HG03565 (cell line): ENCODE measurements around the gene FAM234B.

ENCODE experiments used
- ATAC-seq: cut with Tn5 transposase; IDR thresholded peaks from one replicate; pipeline ENCODE4 v1.9.1; 2021; ENCODE audit warnings: mild to moderate bottlenecking, moderate library complexity; ENCODE audit not compliant: unreplicated experiment

Gene FAM234B, protein sequence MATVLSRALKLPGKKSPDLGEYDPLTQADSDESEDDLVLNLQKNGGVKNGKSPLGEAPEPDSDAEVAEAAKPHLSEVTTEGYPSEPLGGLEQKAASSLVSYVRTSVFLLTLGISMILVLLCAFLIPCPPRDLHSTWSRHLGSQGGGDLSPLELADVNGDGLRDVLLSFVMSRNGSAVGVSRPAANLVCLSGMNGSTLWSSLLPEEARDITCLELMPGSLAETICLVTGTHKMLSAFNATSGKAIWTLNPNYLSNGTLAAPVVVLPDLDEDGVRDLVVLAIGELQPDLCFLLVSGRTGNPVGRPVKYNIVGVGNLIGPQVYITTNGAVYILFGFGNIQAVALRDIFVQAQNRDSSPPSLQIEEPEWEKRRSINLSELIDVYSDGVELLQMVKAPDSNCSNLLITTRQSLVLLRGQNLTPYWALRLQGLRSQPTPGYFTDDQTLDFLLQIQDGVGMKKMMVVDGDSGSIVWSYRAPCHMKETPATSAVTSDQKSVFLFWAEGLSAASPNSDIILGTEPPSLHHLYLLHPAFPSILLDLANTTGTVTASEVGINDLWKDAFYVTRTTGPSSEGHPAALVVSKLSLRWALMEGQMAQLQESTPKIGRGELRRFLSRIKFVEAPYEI

DNA sequence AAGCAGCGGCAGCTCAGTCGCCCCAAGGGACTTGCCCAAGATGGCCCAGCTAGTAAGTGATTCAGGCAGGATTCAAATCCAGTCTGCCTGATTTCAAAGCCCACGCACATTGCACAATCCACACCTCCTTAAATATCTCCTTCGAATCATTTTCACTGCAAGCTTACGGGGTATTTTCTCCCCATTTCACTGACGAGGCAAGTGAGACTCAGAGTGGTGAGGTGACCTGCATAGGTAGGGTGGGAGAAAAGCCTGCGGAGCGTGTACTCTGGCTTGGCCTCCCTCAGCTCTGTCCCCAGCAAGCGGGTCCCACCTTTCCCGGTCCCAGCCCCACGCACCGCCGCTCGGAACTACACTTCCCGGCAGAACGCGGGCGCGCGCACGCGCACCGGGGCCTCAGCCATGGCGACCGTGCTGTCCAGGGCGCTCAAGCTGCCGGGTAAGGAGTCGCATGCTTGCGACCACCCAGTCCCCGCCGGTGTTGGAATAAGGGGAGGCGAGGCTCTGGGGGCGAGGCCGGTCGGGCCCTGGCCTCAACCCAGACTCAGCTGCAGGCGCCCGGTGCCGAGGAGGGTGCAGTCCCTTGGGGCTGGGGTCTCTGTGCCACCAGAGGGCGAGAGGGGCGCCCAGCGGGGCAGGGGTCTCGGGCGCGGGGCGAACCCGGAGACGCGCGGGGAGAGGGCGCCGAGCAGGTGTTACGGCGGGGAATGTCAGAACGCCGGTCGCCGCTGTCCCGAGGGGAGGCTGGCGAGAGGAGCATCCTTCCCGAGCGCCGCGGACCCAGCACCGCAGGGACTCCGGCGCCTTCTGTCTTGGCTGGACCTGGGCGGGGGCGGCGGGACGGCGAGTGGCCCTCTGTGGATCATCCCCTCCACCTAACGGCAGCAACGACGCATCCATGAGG lies at the start of gene FAM234B:
Gene FAM234B (plus strand): TSS at position 380 of the 904 bp plus-strand sequence. CDS start 23 bp downstream, at position 403.
- ATAC-seq = peak; percentile 76

DNA sequence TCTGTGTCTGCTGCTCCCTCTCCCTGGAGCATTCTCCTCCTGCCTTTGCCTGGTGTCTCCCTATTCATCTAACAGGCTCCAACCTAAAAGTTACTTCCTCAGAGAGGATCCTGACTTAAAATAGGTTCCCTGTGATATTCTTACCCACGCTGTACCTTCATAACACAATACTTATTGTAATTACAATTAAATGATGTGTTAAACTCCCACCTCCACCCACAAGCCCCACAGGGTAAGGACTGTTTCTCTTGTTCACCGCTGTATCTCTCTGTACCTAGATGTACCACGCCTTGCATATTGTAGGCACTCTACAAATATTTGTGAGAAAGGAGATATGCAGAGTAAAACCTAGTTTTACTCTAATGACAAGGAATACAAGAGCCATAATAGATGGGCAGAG lies 49.1 kb upstream of the FAM234B start:
- ATAC-seq = no peak

DNA sequence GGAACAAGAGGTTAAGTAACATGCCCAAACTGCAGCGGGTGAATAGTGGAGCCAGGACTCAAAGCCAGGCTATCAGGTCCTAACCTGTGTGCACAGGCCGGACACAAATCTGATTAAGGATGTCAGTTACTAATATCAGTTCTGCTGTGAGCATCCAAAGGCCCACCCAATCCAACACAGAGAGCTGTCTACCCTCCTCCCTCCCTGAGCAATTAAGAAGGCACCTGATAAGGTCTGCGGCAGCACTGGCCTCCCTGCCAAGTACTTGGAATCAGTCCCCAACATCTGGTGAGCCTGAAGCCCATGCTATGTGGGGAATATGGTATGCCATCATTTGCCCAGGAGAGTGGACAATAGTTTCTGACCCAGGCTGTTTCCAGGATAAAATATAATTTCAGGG lies 48.0 kb upstream of the FAM234B start:
- ATAC-seq = no peak

GRCh38 chr12:12997156-12997555 lies 47.0 kb upstream of the FAM234B start:
- ATAC-seq = no peak

GRCh38 chr12:12997734-12998133 lies 46.4 kb upstream of the FAM234B start:
- ATAC-seq = no peak

DNA sequence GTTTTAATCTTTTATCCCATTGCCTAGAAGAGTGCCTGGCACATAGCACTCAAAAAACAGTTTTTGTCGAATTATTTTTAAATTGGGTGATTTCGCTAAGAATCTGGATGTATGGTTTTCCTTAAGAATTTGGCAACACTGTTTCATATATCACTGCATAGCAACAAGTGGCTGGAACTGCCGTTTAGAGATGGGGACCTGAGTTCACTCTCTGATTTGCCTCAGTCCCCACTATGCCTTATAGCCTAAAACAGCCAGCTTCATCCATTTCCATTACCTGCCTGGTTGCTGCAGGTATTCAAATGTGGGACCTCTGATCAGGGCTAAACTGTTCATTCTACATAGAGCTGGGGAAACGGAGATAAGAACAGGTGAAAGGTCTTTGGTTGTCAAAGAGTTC lies 45.9 kb upstream of the FAM234B start:
- no peak for ATAC-seq

DNA sequence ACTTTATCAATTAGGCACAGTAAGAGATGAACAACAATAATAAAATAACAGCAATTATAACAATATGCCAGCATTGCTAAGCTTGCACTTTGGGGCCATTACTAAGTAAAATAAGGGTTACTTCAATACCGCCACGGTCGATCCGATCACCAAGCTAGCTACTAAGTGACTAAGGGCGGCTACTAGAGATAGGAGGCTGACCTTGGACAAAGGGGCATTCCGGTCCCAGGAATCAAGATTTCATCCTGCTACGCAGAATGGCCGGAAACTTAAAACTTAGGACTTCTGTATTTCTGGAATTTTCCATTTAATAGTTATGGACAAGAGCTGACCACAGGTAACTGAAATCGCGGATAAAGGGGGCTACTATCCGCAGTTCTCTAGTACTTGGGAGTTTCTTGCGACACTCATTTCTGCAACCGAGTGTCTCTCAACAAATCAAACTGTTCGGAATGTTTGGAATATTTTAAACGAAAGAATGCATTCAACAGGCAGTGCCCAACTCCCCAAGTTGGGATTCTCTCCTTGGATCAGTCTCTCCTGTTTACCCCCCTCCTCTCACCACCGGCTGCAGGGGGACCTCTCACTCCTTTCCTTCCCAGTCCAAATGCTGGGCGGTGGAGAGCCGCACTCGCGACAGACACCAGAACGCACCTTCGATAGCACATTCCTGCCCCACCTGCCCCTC lies 44.8 kb upstream of the FAM234B start:
- ATAC-seq = peak; percentile 3

DNA sequence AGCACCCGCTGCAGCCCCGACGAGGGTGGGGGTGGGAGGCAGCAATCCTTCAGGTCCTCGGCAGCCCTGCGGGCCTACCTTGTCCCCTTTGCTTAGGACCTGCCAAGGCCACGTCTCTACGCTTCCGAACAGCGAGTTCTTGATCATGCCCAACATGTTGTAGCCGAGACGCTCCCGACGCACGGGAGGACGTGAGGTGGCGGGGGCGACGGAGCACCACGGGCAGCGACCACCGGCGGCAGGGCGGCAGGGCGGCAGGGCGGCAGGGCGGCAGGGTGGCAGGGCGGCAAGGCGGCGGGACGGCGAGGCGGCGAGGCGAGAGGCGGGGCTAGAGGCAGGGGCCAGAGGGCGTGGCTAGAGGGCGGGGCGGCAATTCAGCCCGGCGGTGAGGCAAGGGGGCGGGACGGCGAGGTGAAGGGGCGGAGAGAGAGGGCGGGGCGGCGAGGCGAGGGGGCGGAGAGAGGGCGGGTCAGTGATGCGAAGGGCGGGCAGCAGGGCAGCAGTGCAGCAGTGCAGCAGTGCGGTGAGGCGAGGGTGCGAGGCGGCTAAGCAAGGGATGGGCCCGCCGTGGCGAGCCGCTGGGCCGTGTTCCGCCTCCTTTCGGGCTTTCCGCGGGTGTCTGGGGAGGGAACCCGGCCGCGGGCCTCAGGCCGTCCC lies 44.1 kb upstream of the FAM234B start, which contains the start of gene HEBP1:
Gene HEBP1 (minus strand): TSS at position 307 of the 657 bp plus-strand sequence. CDS start 151 bp downstream, at position 156.
- peak; percentile 59 for ATAC-seq

- ATAC-seq = peak; percentile 18
Observed at GRCh38 chr12:13000616-13000924, 43.6 kb upstream of the FAM234B start.

GRCh38 chr12:13000925-13001774 lies 43.0 kb upstream of the FAM234B start:
- ATAC-seq = no peak

DNA sequence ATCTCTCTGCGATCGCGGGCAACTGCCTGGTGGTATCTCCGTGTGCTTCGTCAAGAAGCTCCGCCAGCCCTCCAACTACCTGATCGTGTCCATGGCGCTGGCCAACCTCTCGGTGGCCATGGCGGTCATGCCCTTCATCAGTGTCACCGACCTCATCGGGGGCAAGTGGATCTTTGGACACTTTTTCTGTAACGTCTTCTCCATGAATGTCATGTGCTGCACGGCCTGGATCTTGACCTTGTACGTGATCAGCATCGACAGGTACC lies 42.5 kb upstream of the FAM234B start:
- no peak for ATAC-seq

- ATAC-seq = no peak
Observed at GRCh38 chr12:13002301-13003097, 41.7 kb upstream of the FAM234B start.

DNA sequence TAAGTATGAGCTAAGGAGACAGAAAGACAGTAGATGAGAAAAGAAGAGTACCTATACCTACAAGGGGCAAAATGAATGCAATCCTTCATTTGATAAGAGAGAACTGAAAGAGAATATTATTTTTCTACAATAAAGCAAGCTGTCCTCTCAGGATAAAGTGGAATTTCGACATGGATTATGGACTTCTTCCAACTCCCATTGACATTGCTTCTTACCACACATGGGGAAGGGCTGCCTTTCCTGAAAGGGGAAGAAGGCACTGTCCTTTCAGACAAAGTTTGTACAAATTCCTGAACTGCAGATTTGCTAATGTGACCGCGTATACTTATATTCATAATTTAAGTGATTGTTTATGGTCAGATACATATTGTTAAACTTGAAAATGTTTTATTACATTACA lies 39.8 kb upstream of the FAM234B start:
- no peak for ATAC-seq

GRCh38 chr12:13004986-13005385 lies 39.2 kb upstream of the FAM234B start:
- ATAC-seq = no peak

DNA sequence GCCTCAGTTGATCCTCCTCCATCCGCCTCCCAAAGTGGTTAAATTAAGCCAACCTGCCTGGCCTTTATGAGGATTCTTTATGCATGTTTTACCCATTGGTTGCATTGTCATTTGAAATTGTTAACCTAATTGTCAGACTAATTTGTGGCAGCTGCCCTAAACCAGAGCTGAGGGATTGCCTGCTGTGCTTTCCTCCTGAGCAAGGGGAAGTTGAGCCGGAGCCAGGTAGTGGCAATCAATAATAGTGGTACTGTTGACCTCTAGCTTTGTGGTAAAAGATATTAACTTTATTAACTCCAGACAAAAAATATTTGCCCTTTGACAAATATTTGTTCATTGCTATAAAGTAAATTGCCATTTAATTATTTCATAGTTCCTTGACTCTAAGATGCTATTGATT lies 38.5 kb upstream of the FAM234B start:
- no peak for ATAC-seq

DNA sequence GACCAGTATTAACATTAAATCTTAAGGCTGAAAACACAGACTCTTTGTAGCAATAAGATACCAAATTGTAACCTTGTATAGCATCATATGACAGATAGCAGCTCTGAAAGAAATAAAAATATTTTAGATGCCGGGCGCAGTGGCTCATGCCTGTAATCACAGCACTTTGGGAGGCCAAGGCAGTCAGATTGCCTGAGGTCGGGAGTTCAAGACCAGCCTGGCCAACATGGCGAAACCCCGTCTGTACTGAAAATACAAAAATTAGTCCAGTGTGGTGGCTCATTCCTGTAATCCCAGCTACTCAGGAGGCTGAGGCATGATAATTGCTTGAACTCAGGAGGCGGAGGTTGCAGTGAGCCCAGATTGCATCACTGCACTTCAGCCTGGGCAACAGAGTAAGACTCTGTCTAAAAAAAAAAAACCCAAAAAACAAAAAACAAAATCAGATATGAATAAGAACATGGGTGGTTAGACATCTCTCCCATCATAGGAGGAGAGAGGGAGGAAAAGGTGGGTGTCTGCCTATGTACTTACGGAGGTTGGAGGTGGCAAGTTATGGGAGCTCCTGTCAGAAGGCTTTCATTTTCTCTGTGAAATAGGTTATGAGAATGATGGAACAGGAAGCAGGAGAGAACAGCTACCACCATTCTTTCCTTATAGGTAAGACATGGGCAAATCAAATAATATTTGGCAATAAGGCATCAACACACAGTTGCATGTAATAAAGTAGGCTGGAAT lies 36.5 kb upstream of the FAM234B start:
- no peak for ATAC-seq

DNA sequence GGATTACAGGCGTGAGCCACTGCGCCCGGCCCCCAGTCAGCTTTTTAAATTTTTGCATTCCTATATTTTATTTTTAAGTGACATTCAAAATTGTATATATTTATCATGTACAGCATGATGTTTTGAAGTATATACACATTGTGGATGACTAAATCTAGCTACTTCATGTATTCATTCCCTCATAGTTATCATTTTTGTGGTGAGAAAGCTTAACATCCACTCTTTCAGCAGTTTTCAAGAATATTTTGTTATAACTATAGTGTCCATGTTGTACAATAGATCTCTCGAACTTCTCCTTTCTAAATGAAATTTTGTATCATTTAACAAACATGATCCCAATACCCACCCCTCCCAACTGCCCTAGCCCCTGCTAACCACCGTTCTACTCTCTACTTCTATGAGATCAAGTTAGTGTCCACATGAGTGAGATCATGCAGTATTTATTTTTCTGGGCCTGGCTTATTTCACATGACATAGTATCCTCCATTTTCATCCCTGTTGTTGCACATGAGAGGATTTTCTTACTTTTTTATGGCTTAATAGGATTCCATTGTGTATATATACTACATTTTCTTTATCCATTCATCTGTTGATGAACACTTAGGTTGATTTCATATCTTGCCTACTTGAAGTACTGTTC lies 35.3 kb upstream of the FAM234B start:
- no peak for ATAC-seq

DNA sequence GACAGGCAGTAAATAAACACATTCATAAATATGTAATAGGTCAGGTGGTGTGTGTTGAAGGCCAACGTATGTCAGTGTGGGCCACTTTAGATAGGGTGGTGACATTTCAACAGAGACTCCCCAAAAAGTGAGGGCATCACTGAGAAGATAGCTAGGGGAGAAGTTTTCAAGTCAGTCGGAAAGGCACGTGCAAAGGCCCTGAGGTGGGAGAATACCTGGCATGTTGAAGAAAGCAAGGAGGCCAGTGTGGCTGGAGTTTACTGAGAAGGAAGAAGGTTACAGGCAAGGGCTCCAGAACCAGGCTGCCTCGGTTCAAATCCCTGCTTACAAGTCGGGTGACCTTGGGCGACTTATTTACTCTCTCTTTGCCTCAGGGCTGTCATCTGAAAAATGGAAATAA lies 33.1 kb upstream of the FAM234B start:
- no peak for ATAC-seq
